MCF 10A (cell line): ENCODE results near the gene TBXAS1. TPM values are rescaled to one million over a fixed set of nuclear protein-coding genes. Genes with fewer than 3 reads are reported as not detected.

Experiments used
- BruUV-seq: library from RNA; stranded (reverse); fragments of 400-500 nt; replicated peaks from 2 replicates; lab custom pipeline; 2021; lab: Mats Ljungman, UMichigan
- CTCF ChIA-PET: fragments of 300-600 bp; sonication (Branson Sonifier 250); formaldehyde crosslinking; extraction: SDS; loops from one replicate; lab custom pipeline; 2021; ENCODE audit warnings: antibody characterized with exemption, inconsistent platforms; lab: Yijun Ruan, JAX
- POLR2A ChIA-PET: fragments of 300-600, 350-650 bp; sonication (Branson Sonifier 250); formaldehyde crosslinking; extraction: SDS; loops from one replicate; lab custom pipeline; 2020; ENCODE audit warnings: antibody characterized with exemption, inconsistent platforms; lab: Yijun Ruan, JAX
- DNase-seq: peaks from one replicate; pipeline ENCODE4 v3.0.0-alpha.2; 2018; ENCODE audit not compliant: unreplicated experiment
- H3K27ac Mint-ChIP-seq: one replicate; pipeline ENCODE4 v1.8.0; 2022; ENCODE audit warnings: mild to moderate bottlenecking, low read depth, mixed read lengths; ENCODE audit not compliant: unreplicated experiment
- H3K27me3 Mint-ChIP-seq: one replicate; pipeline ENCODE4 v1.8.0; 2022; ENCODE audit warnings: mixed read lengths; ENCODE audit not compliant: insufficient read depth, unreplicated experiment
- H3K36me3 Mint-ChIP-seq: one replicate; pipeline ENCODE4 v1.8.0; 2022; ENCODE audit warnings: mild to moderate bottlenecking, moderate library complexity, mixed read lengths; ENCODE audit not compliant: insufficient read depth, unreplicated experiment
- H3K4me1 Mint-ChIP-seq: one replicate; pipeline ENCODE4 v1.8.0; 2022; ENCODE audit warnings: mixed read lengths; ENCODE audit not compliant: insufficient read depth, unreplicated experiment
- H3K4me3 Mint-ChIP-seq: one replicate; pipeline ENCODE4 v1.8.0; 2022; ENCODE audit warnings: mild to moderate bottlenecking, moderate library complexity, mixed read lengths; ENCODE audit not compliant: unreplicated experiment
- H3K9me3 Mint-ChIP-seq: one replicate; pipeline ENCODE4 v1.8.0; 2022; ENCODE audit warnings: mixed read lengths; ENCODE audit not compliant: unreplicated experiment
- intact Hi-C: fragments of 100-400 bp; cut with micrococcal nuclease; formaldehyde crosslinking; loops from 2 replicates; pipeline ENCODE4 v1.14.1; 2022
- total RNA-seq: library from RNA; stranded (reverse); gene quantifications from 2 replicates; pipeline ENCODE4 v1.2.3, GENCODE V29; 2022
- TF ChIP-seq, protein P1 (sequence below): fragments of 200-600 bp; IDR thresholded peaks from one replicate; pipeline ENCODE4 v1.8.0; 2022; ENCODE audit warnings: antibody characterized with exemption, mild to moderate bottlenecking; ENCODE audit not compliant: unreplicated experiment

The TBXAS1 gene
- total RNA-seq, 1 experiment from 2014 or later = 1.5 TPM

DNA sequence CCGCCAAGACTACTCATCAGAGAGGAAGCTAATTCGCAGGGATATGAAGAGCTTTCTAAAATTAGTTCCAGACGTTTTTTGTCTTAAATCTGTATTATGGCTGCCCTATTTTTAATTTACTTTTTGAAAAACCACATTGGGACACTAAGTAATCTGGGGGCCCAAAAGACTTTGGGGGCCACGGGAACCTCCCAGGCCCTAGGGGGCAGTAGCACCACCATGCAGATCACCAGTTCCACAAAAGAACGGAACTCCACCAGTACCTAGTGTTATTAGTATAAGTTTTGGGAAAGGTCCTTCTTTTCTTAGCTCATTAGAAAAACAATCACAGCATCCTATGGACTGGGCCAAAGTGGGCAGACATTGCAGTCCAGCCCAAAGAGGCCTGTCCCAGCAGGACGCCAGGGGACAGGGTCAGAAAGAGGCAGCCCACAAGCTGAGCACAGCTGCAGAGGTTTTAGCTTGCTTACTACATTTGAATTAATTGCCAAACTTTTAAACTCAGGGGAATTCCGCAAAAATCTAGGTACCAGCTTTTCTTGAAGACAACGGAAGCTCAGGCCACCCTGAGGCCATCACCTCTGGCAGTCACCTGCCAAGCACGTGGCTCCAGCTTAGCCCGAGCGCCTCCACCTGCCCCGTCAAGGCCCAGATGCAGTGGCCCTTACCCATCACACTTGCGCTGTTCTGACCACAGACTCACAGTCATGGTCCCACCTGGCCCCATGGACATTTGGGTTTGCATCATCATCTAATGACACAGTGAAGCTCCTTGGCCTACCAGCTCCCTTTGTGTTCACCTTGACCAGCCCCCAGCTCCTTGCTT lies 158.8 kb downstream of the TBXAS1 start:
- ChIA-PET POLR2A (interaction anchor here (0.6 to 0.8 kb wide), 2 partner anchors 282 to 480 kb away, joined by 3 to 4 read pairs; no protein-coding TSS in a partner anchor), CTCF (interaction anchor here (0.7 to 3.6 kb wide), 8 partner anchors 13 to 369 kb away, joined by 3 to 26 read pairs (median 4); no protein-coding TSS in a partner anchor)
- Mint-ChIP-seq H3K27ac (no peak overlapping the region), H3K36me3 (no peaks in the 10 kb centered on the region), H3K27me3 (peaks cover 24% of the 10 kb centered on the region), H3K4me1 (peaks cover 6% of the 10 kb centered on the region), H3K4me3 (no peak overlapping the region), H3K9me3 (no peaks in the 10 kb centered on the region)
- TF ChIP-seq, protein P1, sequence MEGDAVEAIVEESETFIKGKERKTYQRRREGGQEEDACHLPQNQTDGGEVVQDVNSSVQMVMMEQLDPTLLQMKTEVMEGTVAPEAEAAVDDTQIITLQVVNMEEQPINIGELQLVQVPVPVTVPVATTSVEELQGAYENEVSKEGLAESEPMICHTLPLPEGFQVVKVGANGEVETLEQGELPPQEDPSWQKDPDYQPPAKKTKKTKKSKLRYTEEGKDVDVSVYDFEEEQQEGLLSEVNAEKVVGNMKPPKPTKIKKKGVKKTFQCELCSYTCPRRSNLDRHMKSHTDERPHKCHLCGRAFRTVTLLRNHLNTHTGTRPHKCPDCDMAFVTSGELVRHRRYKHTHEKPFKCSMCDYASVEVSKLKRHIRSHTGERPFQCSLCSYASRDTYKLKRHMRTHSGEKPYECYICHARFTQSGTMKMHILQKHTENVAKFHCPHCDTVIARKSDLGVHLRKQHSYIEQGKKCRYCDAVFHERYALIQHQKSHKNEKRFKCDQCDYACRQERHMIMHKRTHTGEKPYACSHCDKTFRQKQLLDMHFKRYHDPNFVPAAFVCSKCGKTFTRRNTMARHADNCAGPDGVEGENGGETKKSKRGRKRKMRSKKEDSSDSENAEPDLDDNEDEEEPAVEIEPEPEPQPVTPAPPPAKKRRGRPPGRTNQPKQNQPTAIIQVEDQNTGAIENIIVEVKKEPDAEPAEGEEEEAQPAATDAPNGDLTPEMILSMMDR = no peak
- no TSS peak for BruUV-seq
- intact Hi-C loops = no loop called here
- DNase-seq = no peak

DNA sequence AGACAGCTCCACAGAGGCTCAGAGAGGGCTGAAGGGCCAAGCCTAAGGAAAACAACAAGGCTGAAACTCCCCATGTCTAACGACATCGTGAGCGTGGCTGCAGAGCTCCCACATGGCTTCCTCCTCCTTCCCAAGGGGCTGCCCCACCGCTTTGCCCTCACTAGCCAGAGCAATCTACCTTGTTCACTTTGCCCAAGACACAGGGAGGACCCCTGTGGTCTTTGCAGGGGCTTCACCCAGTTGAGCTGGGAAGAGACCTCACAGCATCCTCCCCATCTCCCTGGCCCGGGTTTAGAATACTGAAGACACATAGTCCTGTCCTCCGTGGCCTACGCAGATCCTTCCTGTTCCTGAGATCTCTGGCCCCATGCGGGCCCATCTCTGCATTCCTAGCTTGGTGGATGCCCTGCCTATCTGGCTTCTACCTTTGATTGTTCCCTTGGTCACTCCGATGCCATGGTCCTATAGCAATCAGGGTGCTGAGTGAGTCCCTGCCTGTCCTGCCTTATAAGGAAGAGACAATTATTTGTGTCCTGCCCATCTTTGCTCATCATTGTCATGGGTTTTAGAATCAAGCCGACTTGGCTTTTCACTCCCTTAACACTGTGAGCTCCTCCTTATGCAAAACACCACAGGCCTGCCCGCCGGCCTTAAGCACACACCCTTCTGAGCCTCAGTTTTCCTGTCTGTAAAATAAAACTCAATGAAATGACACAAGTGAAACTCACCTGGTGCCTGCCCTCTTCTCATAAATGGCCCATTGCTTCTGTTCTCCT lies 160.5 kb downstream of the TBXAS1 start:
- peak overlapping the region; percentile 16 for H3K27ac Mint-ChIP-seq
- CTCF ChIA-PET = interaction anchor here (1.2 to 3.6 kb wide), 4 partner anchors 10 to 371 kb away, joined by 3 to 26 read pairs (median 4); no protein-coding TSS in a partner anchor
- intact Hi-C loops = no loop called here
- TF ChIP-seq, protein P1 = no peak
- peaks cover 7% of the 10 kb centered on the region for H3K27me3 Mint-ChIP-seq
- H3K36me3 Mint-ChIP-seq = no peaks in the 10 kb centered on the region
- H3K4me3 Mint-ChIP-seq = no peak overlapping the region
- no peak for DNase-seq
- H3K4me1 Mint-ChIP-seq = peaks cover 6% of the 10 kb centered on the region
- BruUV-seq = no TSS peak
- POLR2A ChIA-PET = no interaction called here
- H3K9me3 Mint-ChIP-seq = no peaks in the 10 kb centered on the region

DNA sequence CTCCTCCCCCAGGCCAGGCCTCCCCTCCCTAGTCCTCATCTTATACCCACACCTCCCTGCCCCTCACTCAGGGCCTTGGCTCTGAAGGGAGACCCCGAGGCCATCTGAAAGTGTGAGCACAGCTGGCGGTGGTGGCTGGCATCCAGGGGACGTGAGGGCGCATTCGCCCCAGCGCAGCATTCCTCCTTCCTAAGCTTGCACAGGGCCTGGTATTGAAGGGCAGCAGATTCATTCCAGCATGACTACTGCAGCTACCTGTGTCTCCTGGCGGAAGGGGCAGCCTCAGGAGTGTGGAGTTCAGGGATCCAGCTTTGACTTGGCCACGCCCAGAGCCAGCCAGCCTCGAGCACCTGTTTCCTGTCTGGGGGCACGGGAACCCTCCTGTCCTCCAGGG lies 161.1 kb downstream of the TBXAS1 start:
- ChIA-PET CTCF (interaction anchor here (1.2 to 3.6 kb wide), 2 partner anchors 18 to 344 kb away, joined by 3 to 26 read pairs; no protein-coding TSS in a partner anchor), POLR2A (interaction anchor here (0.5 kb wide), 1 partner anchor 157 kb away, joined by 3 read pairs; no protein-coding TSS in a partner anchor)
- intact Hi-C loops = no loop called here
- H3K4me3 Mint-ChIP-seq = no peak overlapping the region
- BruUV-seq = no TSS peak
- no peaks in the 10 kb centered on the region for H3K36me3 Mint-ChIP-seq
- H3K4me1 Mint-ChIP-seq = peaks cover 6% of the 10 kb centered on the region
- DNase-seq = no peak
- H3K27me3 Mint-ChIP-seq = peaks cover 1% of the 10 kb centered on the region
- TF ChIP-seq, protein P1 = no peak
- peak overlapping the region; percentile 16 for H3K27ac Mint-ChIP-seq
- no peaks in the 10 kb centered on the region for H3K9me3 Mint-ChIP-seq
